LNCaP clone FGC (cell line): Measurements from ENCODE around the gene RELB.

Experiments
- DNase-seq: peaks from one replicate; pipeline ENCODE4 v3.0.0-alpha.2; 2011; ENCODE audit warnings: low read depth
- H3K4me3 ChIP-seq: 2 replicates; pipeline ENCODE4 v1.5.1; 2011; ENCODE audit warnings: mild to moderate bottlenecking, low read depth, low read length, control low read depth
- CTCF ChIP-seq: IDR thresholded peaks from 2 replicates; pipeline ENCODE4 v1.5.1; 2012; ENCODE audit warnings: mild to moderate bottlenecking; ENCODE audit not compliant: control insufficient read depth, insufficient read depth; ENCODE audit errors: extremely low read depth

The RELB gene

DNA sequence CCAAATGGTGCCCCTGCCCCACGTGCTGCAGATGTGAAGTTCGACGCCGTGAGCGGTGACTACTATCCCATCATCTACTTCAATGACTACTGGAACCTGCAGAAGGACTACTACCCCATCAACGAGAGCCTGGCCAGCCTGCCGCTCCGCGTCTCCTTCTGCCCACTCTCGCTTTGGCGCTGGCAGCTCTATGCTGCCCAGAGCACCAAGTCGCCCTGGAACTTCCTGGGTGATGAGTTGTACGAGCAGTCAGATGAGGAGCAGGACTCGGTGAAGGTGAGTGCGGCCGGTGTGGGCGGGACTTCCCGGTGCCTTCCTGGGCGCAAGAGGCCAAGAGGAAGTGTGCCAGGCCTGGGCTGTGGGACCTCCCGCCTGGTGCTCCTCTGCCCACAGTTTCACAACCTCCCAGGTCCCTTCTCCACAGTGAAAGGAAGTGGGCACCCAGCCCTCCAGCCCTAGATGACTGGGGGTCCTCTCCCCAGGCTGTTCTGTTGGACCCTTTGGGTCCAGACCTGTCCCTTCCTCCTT is 14.1 kb upstream of the RELB start:
- H3K4me3 ChIP-seq, result no peak overlapping the region
- DNase-seq, result no peak
- no peak for TF ChIP-seq CTCF

DNA sequence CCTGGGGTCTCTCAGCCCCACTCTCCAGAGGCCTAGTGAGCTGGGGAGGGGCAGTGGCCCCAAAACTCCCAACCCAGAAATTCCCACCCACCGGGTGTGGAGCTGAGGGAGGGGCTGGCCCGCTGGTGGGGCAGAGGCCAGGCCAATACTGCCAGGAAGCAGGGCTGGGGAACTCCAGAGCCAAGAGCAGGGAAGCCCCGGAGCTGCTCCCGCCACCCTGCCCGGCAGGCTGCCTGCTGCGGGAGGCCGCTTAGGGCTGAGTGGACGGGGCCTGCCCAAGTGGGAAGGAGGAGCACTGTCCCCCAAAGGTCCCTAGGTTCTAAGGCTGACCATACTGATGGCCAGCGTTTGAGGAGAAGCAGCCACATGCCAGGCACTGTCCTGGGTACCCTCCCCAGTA is 13.0 kb upstream of the RELB start:
- DNase-seq, result no peak
- TF ChIP-seq CTCF, result no peak
- no peak overlapping the region for H3K4me3 ChIP-seq

- no peak overlapping the region for H3K4me3 ChIP-seq
- DNase-seq, result no peak
- peak; percentile 52 for TF ChIP-seq CTCF
Observed at GRCh38 chr19:44988896-44989556, 12.2 kb upstream of the RELB start.

DNA sequence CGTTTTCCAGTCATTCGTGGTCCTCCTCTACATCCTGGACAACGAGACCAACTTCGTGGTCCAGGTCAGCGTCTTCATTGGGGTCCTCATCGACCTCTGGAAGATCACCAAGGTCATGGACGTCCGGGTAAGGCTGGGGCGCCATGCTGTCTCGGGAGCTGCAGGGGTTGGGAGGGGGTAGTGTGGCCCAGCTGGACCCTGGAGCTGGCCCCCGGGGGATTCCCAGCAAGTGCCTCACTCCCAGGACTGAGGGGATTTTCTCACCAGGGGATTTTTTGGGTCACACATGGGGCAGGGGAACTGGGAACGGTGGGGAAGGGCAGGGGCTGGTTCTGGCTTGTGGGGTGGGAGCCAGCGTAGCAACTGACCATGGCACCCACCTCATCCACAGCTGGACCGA is 10.8 kb upstream of the RELB start:
- no peak overlapping the region for H3K4me3 ChIP-seq
- TF ChIP-seq CTCF, result no peak
- no peak for DNase-seq

DNA sequence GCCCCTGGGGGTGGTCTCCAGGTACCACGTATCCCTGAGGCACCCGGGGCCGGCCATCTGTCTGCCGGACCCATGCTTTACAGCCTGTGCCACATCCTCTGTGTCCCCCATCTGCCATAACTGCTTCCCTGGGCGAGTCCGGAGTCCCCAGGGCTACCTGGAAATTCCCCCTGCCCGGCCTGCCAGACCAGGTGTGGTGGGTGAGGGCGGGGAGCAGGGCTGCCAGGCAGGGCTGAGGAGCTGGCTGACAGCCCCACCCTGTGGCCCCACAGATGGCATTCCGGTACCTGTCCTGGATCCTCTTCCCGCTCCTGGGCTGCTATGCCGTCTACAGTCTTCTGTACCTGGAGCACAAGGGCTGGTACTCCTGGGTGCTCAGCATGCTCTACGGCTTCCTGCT is 10.3 kb upstream of the RELB start:
- H3K4me3 ChIP-seq, result no peak overlapping the region
- TF ChIP-seq CTCF, result no peak
- DNase-seq, result no peak

DNA sequence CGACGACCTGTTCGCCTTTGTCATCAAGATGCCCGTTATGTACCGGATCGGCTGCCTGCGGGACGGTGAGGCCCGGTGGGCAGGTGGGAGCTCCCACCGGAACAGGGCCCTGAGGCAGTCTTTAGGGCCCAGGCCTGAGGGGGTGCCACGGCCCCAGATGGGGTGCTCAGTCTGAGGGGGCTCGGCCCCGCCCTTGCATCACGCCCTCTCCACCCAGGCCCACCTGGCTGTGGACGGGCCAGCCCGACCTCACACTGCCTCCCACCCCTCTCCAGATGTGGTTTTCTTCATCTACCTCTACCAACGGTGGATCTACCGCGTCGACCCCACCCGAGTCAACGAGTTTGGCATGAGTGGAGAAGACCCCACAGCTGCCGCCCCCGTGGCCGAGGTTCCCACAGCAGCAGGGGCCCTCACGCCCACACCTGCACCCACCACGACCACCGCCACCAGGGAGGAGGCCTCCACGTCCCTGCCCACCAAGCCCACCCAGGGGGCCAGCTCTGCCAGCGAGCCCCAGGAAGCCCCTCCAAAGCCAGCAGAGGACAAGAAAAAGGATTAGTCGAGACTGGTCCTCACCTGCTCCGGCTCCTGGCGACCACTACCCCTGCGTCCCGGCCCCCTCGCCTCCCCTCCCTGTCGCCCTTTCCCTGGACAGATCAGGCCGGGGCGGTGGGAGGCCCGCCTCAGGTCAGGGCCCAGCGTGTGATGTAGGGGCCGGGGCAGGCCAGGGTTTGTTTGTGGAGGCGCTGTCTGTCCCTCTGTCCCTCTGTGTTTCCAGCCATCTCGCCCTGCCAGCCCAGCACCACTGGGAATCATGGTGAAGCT is 8.7 kb upstream of the RELB start:
- DNase-seq, result no peak
- no peak overlapping the region for H3K4me3 ChIP-seq
- TF ChIP-seq CTCF, result no peak
